ENCODE results near the gene ARHGAP27. TPM values are rescaled to one million over a fixed set of nuclear protein-coding genes. Genes with fewer than 3 reads are reported as not detected.

Gene ARHGAP27
- total and polyA plus RNA-seq, 2 of the 13 experiments (the other 11 are each of a cell fraction or from before 2014, with no cell fraction given): 15.5 to 18.9 TPM

DNA sequence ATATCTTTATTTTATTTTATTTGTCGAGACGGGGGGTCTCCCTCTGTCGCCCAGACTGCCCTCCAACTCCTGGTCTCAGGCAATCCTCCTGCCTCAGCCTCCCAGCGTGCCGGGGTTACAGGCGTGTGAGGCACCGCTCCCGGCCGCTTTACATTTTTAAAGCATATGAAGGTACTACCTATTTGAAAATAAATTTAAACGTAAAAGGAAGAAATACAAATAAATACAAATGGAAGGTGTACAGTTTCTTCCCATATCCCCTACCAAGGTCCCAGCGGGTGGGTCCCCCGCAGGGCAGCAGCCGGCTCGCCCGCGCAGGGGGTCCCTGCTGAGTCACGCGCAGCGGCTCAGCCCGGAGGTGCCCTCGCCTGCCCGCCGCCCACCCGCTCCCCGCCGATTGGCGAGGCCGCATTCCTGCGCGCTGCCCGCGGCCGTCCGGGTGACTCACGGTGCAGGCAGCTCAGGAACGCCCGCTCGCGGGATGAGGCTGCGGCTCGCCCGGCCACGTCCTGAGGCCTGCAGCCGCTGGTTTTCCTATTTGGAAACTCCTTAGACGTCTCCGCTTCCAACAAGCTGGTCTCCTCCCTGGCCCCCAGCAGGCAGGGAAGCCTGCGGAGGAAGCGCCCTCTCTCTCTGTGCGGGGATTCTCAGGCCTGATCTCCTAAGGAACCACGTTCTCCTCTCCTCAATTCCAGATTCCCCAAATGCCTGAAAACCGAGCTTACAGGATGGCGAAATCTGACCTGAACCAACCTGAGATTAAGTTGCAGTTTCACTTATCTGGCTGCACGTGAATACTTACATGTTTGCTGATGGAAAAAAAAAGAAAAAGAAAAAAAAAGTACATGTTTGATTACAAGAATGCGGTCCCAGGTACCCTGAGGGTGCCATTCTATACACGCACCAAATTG lies 61.0 kb downstream of the ARHGAP27 start (continued):
- no peak for TF ChIP-seq KLF15 (CRISPR knock-in tag; IDR thresholded peaks at IDR 0.05; ENCODE audit: borderline replicate concordance)
- TF ChIP-seq ZNF33B (CRISPR knock-in tag; IDR thresholded peaks at IDR 0.05): no peak
- TF ChIP-seq RCOR2 (CRISPR knock-in tag; IDR thresholded peaks at IDR 0.05): no peak; the same call in 1 of the 2 replicates
- TF ChIP-seq, protein P1, sequence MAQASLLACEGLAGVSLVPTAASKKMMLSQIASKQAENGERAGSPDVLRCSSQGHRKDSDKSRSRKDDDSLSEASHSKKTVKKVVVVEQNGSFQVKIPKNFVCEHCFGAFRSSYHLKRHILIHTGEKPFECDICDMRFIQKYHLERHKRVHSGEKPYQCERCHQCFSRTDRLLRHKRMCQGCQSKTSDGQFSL (CRISPR knock-in tag; IDR thresholded peaks at IDR 0.05): no peak
- TF ChIP-seq ZNF496 (CRISPR knock-in tag; IDR thresholded peaks at IDR 0.05; ENCODE audit: insufficient replicate concordance): no peak
- TF ChIP-seq, protein P2, sequence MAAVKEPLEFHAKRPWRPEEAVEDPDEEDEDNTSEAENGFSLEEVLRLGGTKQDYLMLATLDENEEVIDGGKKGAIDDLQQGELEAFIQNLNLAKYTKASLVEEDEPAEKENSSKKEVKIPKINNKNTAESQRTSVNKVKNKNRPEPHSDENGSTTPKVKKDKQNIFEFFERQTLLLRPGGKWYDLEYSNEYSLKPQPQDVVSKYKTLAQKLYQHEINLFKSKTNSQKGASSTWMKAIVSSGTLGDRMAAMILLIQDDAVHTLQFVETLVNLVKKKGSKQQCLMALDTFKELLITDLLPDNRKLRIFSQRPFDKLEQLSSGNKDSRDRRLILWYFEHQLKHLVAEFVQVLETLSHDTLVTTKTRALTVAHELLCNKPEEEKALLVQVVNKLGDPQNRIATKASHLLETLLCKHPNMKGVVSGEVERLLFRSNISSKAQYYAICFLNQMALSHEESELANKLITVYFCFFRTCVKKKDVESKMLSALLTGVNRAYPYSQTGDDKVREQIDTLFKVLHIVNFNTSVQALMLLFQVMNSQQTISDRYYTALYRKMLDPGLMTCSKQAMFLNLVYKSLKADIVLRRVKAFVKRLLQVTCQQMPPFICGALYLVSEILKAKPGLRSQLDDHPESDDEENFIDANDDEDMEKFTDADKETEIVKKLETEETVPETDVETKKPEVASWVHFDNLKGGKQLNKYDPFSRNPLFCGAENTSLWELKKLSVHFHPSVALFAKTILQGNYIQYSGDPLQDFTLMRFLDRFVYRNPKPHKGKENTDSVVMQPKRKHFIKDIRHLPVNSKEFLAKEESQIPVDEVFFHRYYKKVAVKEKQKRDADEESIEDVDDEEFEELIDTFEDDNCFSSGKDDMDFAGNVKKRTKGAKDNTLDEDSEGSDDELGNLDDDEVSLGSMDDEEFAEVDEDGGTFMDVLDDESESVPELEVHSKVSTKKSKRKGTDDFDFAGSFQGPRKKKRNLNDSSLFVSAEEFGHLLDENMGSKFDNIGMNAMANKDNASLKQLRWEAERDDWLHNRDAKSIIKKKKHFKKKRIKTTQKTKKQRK (IDR thresholded peaks at IDR 0.05; ENCODE audit: low read length): no peak
- TF ChIP-seq MAZ (IDR thresholded peaks at IDR 0.05; ENCODE audit: borderline replicate concordance, low read depth, low read length): peak; percentile 13; the same call in 1 of the 2 replicates
- peak; percentile 85; the same call in 1 of the 2 replicates for TF ChIP-seq MAZ (CRISPR knock-in tag; IDR thresholded peaks at IDR 0.05; ENCODE audit: low read depth)
- TF ChIP-seq, protein P3, sequence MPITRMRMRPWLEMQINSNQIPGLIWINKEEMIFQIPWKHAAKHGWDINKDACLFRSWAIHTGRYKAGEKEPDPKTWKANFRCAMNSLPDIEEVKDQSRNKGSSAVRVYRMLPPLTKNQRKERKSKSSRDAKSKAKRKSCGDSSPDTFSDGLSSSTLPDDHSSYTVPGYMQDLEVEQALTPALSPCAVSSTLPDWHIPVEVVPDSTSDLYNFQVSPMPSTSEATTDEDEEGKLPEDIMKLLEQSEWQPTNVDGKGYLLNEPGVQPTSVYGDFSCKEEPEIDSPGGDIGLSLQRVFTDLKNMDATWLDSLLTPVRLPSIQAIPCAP (CRISPR knock-in tag; IDR thresholded peaks at IDR 0.05; ENCODE audit: low read depth): no peak
- TF ChIP-seq HOXA3 (CRISPR knock-in tag; IDR thresholded peaks at IDR 0.05): peak; percentile 83
- TF ChIP-seq AGO2 (optimal IDR thresholded peaks at IDR 0.05; ENCODE audit: low read depth, low read length): peak; percentile 32
- TF ChIP-seq MBNL3 (CRISPR knock-in tag; conservative IDR thresholded peaks at IDR 0.05): no peak
- TF ChIP-seq NFE2L2 (IDR thresholded peaks at IDR 0.05; ENCODE audit: low read length): peak; percentile 70
- peak; percentile 87 for TF ChIP-seq ZFY (CRISPR knock-in tag; IDR thresholded peaks at IDR 0.05)

All from HepG2 (cell line).